NCI-H146 (cell line): ENCODE data around the gene SAMD4B.
"Not testable (repeated sequence)": the region's sequence is repeated elsewhere in the genome, so short reads cannot be mapped to it uniquely, and the experiment has no call there.

ENCODE experiments used
- DNase-seq: peaks from one replicate; lab custom pipeline; 2025; lab: John Stamatoyannopoulos, UW

Gene SAMD4B

GRCh38 chr19:39336483-39336882, 5.7 kb upstream of the SAMD4B start:
- DNase-seq: no peak

DNA sequence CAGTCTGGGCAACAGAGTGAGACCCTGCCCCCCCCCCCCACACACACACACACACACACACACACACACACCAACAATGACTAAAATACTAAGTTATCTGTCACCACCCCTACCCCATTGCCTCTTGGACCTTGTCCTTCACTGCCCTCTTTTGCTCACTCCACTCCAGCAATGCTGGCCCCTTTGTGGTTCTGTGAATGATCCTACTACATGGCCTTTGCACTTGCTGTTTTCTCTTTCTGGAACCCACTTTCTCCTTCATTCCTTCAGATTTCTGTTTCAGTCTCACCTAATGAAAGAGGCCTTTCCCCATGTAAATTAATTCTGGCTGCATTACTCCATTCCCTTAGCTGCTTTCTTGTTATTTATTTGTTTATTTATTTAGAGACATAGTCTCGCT, 2.5 kb upstream of the SAMD4B start:
- no peak for DNase-seq

DNA sequence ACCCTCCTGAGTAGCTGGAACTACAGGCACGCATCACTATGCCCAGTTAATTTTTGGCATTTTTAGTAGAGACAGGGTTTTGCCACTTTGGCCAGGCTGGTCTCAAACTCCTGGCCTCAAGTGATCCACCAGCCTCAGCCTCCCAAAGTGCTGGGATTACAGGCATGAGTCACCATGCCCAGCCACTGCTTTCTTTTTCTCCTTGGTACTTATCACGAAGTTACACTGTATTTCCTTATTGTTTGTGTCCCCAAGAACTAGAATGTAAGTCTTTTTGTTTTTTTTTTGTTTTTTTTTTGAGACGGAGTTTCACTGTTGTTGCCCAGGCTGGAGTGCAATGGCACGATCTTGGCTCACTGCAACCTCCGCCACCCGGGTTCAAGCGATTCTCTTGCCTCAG, 2.1 kb upstream of the SAMD4B start:
- DNase-seq: not testable (repeated sequence)

- DNase-seq: peak; percentile 60
These were observed 997 bp upstream of the SAMD4B start for GRCh38 chr19:39341129-39341718.

DNA sequence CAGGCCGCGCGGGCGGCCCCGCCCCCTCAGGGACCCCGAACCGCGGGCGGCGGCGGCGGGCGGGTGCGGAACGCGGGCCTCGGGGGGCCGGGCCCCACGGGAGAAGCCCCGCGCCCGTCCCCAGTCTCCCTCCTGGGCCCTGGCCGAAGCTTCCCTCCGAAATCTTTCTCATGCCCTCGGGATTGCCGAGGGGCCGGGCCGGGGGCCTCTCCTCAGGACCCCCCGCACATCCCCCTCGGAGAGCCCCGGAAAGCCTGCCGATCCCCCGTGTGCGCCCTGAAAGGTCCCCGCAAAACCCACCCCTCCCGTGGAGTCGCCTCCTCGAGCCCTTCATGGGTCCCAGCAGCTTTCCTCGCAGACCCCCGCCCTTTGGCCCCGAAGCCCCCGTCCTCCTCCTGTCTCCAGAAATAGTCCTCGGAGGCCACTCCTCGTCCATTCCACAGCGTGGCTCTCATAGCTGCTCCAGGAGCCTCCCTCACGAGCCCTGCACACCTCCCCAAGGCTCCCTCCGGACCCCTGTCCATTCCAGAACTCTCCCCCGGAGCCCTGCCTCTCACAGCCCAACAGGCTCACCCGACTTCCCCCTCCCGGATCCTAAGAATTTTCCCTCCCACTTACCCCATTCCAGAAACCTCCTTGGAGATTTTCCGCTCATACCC, 555 bp downstream of the SAMD4B start:
- no peak for DNase-seq

- DNase-seq: no peak
These were observed 3.7 kb downstream of the SAMD4B start for GRCh38 chr19:39345956-39346355.

GRCh38 chr19:39347332-39348164, 5.3 kb downstream of the SAMD4B start:
- no peak for DNase-seq

GRCh38 chr19:39349326-39349725, 7.1 kb downstream of the SAMD4B start:
- no peak for DNase-seq

DNA sequence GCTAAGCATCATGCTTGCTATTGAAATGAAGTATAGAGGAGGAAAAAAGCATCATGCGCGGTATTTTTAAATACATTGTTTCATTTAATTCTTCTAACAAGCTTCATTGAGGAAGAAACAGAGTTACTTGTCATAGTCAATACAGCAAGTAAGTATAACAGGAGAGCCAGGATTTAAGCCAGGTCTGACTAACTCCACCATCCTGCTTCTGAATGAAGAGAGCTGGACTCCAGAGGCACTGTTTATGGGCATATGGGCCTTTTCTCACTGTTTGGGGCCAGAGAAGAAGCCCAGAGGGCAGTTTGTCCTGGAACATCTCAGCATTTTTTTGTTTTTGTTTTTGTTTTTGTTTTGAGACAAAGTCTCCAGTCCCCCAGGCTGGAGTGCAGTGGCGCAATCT, 7.9 kb downstream of the SAMD4B start:
- DNase-seq: no peak

GRCh38 chr19:39351537-39352064, 9.4 kb downstream of the SAMD4B start:
- DNase-seq: no peak

DNA sequence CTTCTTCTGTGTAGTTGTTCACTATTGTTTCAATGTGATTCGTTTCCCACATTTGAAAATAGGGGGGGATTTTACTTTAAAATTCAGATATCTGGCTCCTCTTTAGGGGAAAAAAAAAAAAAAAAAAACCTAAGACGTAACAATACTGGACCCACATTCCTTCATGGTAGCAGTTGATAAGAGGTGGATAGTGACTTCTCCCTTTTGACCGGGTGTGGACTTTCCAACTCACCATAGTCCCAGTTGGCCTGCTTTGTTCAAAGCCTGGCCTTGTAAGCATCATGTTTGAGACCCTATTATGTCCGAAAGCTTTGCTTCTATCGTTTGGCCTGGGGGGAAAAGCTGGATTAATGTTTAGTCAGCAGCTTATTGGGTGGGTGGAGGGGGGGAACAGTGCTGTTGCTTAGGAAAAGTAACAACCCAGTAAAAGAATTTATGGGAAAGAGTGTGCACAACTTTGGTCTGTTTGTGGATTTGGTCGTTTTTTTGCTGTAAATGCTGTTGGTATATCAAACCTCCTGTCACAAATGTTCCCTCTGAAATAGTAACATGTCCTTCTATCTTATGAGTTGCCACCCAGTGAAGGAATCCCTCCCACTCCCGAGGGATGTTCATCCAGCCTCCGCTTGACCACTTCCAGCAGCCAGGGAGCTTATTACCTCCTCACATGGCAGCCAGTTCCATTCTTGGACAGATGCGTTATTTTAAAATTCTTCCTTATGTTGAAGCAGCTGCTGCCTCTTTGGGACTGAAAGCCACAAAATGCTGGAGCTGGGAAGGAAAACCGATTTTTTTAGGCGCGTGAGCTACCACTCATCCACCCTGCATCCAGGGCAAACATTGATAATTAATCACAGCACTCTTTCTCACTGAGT, 10.4 kb downstream of the SAMD4B start:
- no peak for DNase-seq

DNA sequence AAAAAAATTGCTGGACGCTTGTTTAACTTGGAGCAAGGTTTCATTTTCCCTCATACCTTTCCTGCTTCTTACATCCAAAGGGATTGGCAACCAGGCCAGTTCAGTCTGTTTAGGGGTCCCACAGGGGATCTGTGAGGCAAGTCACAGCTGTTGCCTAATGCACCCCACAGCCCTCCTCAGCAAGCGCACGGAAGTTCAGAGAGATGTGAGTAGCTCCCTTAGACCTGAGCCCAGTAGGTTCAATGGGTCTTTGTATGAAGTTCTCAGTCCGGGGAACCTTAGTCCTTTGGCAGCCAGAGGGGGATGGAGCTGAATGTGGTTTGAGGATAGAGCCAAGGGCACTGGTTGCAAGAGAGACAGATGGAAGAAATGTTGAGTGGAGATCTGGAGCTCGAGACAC, 13.0 kb downstream of the SAMD4B start:
- DNase-seq: no peak

GRCh38 chr19:39356073-39356472, 13.9 kb downstream of the SAMD4B start:
- no peak for DNase-seq

- no peak for DNase-seq
These were observed 14.4 kb downstream of the SAMD4B start for GRCh38 chr19:39356647-39357046.

- DNase-seq: no peak
These were observed 16.8 kb downstream of the SAMD4B start for GRCh38 chr19:39359026-39359425.

- DNase-seq: no peak
These were observed 18.4 kb downstream of the SAMD4B start for GRCh38 chr19:39360599-39360998.

- no peak for DNase-seq
These were observed 20.7 kb downstream of the SAMD4B start for GRCh38 chr19:39362682-39363657.

GRCh38 chr19:39363901-39364457, 21.8 kb downstream of the SAMD4B start:
- DNase-seq: no peak

DNA sequence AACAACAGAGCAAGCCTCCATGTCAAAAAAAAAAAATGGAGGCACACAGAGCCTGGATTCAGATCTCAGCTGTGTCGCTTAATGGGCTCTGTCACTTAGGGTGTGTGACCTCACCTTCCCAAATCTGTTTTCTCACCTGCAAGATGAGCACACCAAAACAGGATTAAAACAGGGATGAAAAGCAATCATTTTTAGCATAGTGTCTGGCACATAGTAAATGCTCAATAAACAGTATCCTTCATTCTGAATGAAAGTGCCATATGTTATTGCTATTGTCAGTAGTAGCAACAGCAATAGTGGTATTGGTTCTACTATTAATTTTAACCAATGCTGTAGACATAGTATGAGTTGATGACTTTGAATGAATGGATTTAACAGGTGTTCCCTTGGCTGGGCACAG, 23.3 kb downstream of the SAMD4B start:
- no peak for DNase-seq

DNA sequence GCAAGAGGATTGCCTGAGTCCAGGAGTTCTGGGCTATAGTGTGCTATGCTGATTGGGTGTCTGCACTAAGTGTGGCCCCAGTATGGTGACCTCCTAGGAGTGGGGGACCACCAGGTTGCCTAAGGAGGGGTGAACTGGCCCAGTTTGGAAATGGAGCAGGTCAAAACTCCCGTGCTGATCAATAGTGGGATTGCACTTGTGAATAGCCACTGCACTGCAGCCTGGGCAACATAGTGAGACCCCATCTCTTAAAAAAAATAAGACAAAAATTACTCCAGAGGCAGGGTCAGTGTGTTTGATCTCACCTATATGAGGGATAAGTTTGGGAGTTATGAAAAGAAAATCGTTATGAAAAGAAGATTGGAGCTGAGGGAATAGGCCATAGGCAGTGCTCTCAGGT, 27.0 kb downstream of the SAMD4B start:
- DNase-seq: no peak
